ENCODE results near the gene NDUFS8.

DNA sequence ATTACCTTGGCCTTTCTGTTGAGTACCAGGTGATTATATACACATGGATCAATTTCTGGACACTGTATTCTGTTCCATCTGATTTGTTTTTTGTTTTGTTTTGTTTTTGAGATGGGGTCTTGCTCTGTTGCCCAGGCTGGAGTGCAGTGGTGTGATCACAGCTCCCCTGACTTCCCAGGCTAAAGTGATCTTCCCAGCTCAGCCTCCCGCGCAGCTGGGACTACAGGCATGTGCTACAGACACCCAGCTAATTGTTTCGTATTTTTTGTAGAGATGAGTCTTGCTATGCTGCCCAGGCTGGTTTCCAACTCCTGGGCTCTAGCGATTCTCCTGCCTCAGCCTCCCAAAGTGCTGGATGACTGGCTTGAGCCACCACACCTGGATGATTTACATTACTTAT, 27.3 kb downstream of the NDUFS8 start:
- TF ChIP-seq, protein P1, sequence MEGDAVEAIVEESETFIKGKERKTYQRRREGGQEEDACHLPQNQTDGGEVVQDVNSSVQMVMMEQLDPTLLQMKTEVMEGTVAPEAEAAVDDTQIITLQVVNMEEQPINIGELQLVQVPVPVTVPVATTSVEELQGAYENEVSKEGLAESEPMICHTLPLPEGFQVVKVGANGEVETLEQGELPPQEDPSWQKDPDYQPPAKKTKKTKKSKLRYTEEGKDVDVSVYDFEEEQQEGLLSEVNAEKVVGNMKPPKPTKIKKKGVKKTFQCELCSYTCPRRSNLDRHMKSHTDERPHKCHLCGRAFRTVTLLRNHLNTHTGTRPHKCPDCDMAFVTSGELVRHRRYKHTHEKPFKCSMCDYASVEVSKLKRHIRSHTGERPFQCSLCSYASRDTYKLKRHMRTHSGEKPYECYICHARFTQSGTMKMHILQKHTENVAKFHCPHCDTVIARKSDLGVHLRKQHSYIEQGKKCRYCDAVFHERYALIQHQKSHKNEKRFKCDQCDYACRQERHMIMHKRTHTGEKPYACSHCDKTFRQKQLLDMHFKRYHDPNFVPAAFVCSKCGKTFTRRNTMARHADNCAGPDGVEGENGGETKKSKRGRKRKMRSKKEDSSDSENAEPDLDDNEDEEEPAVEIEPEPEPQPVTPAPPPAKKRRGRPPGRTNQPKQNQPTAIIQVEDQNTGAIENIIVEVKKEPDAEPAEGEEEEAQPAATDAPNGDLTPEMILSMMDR (IDR thresholded peaks at IDR 0.05; ENCODE audit: insufficient read depth, low read length) = no peak
- no peak for TF ChIP-seq POLR2AphosphoS5 (IDR thresholded peaks at IDR 0.05; ENCODE audit: low read depth)
- TF ChIP-seq, protein P2, sequence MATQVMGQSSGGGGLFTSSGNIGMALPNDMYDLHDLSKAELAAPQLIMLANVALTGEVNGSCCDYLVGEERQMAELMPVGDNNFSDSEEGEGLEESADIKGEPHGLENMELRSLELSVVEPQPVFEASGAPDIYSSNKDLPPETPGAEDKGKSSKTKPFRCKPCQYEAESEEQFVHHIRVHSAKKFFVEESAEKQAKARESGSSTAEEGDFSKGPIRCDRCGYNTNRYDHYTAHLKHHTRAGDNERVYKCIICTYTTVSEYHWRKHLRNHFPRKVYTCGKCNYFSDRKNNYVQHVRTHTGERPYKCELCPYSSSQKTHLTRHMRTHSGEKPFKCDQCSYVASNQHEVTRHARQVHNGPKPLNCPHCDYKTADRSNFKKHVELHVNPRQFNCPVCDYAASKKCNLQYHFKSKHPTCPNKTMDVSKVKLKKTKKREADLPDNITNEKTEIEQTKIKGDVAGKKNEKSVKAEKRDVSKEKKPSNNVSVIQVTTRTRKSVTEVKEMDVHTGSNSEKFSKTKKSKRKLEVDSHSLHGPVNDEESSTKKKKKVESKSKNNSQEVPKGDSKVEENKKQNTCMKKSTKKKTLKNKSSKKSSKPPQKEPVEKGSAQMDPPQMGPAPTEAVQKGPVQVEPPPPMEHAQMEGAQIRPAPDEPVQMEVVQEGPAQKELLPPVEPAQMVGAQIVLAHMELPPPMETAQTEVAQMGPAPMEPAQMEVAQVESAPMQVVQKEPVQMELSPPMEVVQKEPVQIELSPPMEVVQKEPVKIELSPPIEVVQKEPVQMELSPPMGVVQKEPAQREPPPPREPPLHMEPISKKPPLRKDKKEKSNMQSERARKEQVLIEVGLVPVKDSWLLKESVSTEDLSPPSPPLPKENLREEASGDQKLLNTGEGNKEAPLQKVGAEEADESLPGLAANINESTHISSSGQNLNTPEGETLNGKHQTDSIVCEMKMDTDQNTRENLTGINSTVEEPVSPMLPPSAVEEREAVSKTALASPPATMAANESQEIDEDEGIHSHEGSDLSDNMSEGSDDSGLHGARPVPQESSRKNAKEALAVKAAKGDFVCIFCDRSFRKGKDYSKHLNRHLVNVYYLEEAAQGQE (IDR thresholded peaks at IDR 0.05; ENCODE audit: insufficient replicate concordance, low read depth) = no peak

Data from HL-60 (cell line).